Measurements from ENCODE around the gene EPOP. TPM values are rescaled to one million over a fixed set of nuclear protein-coding genes. Genes with fewer than 3 reads are reported as not detected.

Gene EPOP
- total and polyA plus RNA-seq, 2 of the 13 experiments (the other 11 are each of a cell fraction or from before 2014, with no cell fraction given): 14.7 to 37.8 TPM

DNA sequence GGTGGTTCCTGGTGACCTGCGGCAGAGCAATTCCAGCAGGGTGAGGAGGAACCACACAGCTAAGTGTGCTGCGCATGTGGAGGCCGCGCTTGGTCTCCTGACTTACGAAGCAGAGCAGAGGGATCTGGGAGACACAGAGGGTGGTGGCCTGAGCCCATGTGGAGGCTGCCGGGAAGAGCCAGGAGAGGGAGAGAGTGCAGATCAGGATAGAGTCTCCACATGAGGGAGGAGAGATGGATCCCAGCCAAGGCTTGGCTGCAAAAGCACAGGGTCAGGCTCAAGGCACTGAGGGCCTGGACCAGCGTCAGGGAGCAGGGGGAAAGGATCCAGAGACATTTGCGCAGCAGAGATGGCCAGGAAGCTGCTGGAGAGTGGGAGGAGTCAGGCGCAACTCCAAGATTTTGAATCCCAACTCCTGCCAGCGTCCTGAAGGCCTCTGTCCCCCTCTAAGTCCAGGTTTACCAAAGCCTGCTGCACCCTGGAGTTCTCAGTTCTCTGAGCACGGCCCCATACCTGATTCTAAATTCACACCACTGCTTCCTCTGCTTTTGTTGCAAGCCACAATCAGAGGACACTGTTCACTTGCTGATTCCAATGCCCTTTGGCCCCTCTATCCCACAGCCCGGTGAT, 19.1 kb upstream of the EPOP start (continued):
- TF ChIP-seq, protein P1, sequence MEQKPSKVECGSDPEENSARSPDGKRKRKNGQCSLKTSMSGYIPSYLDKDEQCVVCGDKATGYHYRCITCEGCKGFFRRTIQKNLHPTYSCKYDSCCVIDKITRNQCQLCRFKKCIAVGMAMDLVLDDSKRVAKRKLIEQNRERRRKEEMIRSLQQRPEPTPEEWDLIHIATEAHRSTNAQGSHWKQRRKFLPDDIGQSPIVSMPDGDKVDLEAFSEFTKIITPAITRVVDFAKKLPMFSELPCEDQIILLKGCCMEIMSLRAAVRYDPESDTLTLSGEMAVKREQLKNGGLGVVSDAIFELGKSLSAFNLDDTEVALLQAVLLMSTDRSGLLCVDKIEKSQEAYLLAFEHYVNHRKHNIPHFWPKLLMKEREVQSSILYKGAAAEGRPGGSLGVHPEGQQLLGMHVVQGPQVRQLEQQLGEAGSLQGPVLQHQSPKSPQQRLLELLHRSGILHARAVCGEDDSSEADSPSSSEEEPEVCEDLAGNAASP (CRISPR knock-in tag; IDR thresholded peaks at IDR 0.05; ENCODE audit: borderline replicate concordance): peak; percentile 53; the same call in 1 of the 2 replicates
- no peak for TF ChIP-seq ZFP41 (CRISPR knock-in tag; IDR thresholded peaks at IDR 0.05; ENCODE audit: borderline replicate concordance)
- TF ChIP-seq ZNF430 (CRISPR knock-in tag; IDR thresholded peaks at IDR 0.05): no peak
- peak; percentile 62; the same call in 1 of the 2 replicates for TF ChIP-seq NFKB2 (CRISPR knock-in tag; IDR thresholded peaks at IDR 0.05; ENCODE audit: borderline replicate concordance)
- peak; percentile 16; the same call in 1 of the 2 replicates for TF ChIP-seq RXRB (CRISPR knock-in tag; IDR thresholded peaks at IDR 0.05; ENCODE audit: borderline replicate concordance)
- no peak for TF ChIP-seq HOXA7 (CRISPR knock-in tag; IDR thresholded peaks at IDR 0.05)
- no peak for TF ChIP-seq BRCA1 (CRISPR knock-in tag; IDR thresholded peaks at IDR 0.05)
- TF ChIP-seq, protein P2, sequence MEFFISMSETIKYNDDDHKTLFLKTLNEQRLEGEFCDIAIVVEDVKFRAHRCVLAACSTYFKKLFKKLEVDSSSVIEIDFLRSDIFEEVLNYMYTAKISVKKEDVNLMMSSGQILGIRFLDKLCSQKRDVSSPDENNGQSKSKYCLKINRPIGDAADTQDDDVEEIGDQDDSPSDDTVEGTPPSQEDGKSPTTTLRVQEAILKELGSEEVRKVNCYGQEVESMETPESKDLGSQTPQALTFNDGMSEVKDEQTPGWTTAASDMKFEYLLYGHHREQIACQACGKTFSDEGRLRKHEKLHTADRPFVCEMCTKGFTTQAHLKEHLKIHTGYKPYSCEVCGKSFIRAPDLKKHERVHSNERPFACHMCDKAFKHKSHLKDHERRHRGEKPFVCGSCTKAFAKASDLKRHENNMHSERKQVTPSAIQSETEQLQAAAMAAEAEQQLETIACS (CRISPR knock-in tag; IDR thresholded peaks at IDR 0.05): no peak
- TF ChIP-seq ZNF788 (CRISPR knock-in tag; IDR thresholded peaks at IDR 0.05; ENCODE audit: borderline replicate concordance): peak; percentile 47; the same call in 1 of the 2 replicates
- peak; percentile 17 for TF ChIP-seq NR2F6 (IDR thresholded peaks at IDR 0.05)
- TF ChIP-seq NR2F6 (CRISPR knock-in tag; IDR thresholded peaks at IDR 0.05): peak; percentile 11; the same call in 1 of the 2 replicates
- TF ChIP-seq ZNF530 (CRISPR knock-in tag; IDR thresholded peaks at IDR 0.05; ENCODE audit: low read depth): no peak
- TF ChIP-seq FOSL2 (CRISPR knock-in tag; IDR thresholded peaks at IDR 0.05): no peak
- 0 out of 2 replicates have a peak, but pooled peaks have one; percentile 61 for TF ChIP-seq ZNF468 (CRISPR knock-in tag; IDR thresholded peaks at IDR 0.05)
- no peak for TF ChIP-seq ZNF30 (CRISPR knock-in tag; IDR thresholded peaks at IDR 0.05)
- TF ChIP-seq KLF12 (CRISPR knock-in tag; IDR thresholded peaks at IDR 0.05; ENCODE audit: borderline replicate concordance): no peak
- no peak for TF ChIP-seq ZFP36L2 (CRISPR knock-in tag; IDR thresholded peaks at IDR 0.05)
- TF ChIP-seq, protein P3, sequence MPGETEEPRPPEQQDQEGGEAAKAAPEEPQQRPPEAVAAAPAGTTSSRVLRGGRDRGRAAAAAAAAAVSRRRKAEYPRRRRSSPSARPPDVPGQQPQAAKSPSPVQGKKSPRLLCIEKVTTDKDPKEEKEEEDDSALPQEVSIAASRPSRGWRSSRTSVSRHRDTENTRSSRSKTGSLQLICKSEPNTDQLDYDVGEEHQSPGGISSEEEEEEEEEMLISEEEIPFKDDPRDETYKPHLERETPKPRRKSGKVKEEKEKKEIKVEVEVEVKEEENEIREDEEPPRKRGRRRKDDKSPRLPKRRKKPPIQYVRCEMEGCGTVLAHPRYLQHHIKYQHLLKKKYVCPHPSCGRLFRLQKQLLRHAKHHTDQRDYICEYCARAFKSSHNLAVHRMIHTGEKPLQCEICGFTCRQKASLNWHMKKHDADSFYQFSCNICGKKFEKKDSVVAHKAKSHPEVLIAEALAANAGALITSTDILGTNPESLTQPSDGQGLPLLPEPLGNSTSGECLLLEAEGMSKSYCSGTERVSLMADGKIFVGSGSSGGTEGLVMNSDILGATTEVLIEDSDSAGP (CRISPR knock-in tag; IDR thresholded peaks at IDR 0.05; ENCODE audit: borderline replicate concordance): no peak; the same call in 1 of the 2 replicates
- no peak for TF ChIP-seq MBNL3 (CRISPR knock-in tag; conservative IDR thresholded peaks at IDR 0.05)
- TF ChIP-seq AGO2 (optimal IDR thresholded peaks at IDR 0.05; ENCODE audit: low read depth, low read length): no peak
- TF ChIP-seq, protein P4, sequence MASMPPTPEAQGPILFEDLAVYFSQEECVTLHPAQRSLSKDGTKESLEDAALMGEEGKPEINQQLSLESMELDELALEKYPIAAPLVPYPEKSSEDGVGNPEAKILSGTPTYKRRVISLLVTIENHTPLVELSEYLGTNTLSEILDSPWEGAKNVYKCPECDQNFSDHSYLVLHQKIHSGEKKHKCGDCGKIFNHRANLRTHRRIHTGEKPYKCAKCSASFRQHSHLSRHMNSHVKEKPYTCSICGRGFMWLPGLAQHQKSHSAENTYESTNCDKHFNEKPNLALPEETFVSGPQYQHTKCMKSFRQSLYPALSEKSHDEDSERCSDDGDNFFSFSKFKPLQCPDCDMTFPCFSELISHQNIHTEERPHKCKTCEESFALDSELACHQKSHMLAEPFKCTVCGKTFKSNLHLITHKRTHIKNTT (CRISPR knock-in tag; IDR thresholded peaks at IDR 0.05): no peak
- TF ChIP-seq, protein P5, sequence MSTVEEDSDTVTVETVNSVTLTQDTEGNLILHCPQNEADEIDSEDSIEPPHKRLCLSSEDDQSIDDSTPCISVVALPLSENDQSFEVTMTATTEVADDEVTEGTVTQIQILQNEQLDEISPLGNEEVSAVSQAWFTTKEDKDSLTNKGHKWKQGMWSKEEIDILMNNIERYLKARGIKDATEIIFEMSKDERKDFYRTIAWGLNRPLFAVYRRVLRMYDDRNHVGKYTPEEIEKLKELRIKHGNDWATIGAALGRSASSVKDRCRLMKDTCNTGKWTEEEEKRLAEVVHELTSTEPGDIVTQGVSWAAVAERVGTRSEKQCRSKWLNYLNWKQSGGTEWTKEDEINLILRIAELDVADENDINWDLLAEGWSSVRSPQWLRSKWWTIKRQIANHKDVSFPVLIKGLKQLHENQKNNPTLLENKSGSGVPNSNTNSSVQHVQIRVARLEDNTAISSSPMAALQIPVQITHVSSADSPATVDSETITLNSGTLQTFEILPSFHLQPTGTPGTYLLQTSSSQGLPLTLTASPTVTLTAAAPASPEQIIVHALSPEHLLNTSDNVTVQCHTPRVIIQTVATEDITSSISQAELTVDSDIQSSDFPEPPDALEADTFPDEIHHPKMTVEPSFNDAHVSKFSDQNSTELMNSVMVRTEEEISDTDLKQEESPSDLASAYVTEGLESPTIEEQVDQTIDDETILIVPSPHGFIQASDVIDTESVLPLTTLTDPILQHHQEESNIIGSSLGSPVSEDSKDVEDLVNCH (CRISPR knock-in tag; IDR thresholded peaks at IDR 0.05): no peak
